HG03378 (cell line): ENCODE results near the gene CNTNAP1.

ENCODE experiments used
- ATAC-seq: cut with Tn5 transposase; IDR thresholded peaks from one replicate; pipeline ENCODE4 v1.9.1; 2021; ENCODE audit warnings: mild to moderate bottlenecking, moderate library complexity; ENCODE audit not compliant: unreplicated experiment

CNTNAP1 gene

DNA sequence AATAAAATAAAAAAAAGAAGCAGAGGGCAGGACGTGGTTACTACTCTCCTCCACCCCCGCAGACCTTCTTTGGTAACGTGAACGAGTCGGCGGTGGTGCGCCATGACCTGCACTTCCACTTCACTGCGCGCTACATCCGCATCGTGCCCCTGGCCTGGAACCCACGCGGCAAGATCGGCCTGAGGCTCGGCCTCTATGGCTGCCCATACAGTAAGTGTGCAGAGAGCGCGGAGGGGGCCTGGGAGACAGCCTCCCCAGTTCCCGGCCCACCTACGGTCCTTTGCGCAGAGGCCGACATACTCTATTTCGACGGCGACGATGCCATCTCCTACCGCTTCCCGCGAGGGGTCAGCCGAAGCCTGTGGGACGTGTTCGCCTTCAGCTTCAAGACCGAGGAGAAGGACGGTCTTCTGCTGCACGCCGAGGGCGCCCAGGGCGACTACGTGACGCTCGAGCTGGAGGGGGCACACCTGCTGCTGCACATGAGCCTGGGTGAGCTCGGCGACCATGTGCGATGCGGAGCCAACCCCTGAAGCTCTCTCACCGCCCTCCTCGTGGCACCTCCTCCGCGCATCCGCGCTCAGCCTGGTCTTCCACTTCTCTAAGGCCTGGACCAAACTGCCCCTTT, 2.7 kb downstream of the CNTNAP1 start:
- ATAC-seq, result no peak

DNA sequence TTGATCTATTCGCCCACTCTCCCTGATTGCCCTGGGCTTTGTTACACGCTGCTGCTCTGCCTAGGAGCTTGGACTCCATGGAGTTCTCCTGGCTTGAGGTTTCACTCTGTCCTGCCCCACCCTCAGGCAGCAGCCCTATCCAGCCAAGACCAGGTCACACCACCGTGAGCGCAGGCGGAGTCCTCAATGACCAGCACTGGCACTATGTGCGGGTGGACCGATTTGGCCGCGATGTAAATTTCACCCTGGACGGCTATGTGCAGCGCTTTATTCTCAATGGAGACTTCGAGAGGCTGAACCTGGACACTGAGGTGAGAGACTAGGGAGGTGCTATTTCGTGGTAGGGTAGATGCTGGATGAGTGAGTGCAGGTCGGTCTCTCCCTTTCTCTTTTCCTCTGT, 3.5 kb downstream of the CNTNAP1 start:
- no peak for ATAC-seq

DNA sequence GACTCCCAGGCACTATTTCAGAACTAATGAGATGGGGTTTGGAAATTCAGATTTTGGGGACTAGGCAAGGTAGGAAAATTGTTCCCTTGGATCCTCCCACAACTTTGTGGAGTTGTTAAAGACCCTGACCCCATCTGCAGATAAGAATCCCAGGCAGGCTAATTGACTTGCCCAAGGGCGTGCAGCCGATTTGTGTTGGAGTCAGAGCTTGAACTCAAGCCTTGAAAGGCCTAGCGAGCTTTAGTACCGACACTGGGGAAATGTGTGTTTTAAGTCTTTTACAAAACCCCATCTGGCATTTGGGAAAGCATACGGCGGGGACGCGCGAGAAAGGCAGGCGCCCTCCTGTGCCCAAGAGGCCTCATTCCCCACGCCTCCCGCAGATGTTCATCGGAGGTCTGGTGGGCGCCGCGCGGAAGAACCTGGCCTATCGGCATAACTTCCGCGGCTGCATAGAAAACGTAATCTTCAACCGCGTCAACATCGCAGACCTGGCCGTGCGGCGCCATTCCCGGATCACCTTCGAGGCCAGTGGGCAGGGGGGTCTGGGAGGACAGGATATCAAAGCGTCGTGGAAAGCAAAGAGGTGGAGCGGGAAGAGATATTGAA, 4.3 kb downstream of the CNTNAP1 start:
- ATAC-seq, result no peak

DNA sequence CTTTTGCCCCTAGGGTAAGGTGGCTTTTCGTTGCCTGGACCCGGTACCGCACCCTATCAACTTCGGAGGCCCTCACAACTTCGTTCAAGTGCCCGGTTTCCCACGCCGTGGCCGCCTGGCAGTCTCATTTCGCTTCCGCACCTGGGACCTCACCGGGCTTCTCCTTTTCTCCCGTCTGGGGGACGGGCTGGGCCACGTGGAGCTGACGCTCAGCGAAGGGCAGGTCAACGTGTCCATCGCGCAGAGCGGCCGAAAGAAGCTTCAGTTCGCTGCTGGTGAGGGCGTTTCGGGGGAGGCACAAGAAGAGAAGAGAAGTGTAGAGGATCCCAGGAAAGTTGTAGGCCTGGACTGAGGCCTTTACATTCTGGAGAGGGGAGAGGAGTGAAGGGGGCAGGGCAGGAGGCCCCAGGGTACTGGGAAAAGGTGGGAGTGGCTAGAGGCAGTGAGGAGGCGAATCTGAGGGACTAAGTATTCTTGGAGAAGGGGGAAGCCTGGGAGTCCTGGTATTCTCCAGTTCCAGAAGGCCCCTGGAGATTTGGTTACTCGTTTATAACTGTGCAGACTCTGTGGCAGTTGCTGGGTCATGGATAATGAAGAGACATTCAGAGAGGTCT, 5.5 kb downstream of the CNTNAP1 start:
- no peak for ATAC-seq

DNA sequence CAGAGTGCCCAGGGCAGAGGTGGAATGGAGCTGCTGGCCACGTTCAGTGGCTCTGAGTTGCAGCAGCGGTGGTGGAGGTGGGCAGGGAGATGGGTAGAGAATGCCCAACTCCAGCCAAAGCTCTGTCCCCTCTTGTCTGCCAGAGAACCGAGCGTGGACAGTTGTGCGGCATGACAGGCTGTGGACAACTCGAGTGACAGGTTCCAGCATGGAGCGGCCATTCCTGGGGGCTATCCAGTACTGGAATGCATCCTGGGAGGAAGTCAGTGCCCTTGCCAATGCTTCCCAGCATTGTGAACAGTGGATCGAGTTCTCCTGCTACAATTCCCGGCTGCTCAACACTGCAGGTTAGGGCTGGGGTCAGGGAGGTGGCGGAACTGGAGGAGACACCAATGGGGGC, 8.3 kb downstream of the CNTNAP1 start:
- no peak for ATAC-seq

DNA sequence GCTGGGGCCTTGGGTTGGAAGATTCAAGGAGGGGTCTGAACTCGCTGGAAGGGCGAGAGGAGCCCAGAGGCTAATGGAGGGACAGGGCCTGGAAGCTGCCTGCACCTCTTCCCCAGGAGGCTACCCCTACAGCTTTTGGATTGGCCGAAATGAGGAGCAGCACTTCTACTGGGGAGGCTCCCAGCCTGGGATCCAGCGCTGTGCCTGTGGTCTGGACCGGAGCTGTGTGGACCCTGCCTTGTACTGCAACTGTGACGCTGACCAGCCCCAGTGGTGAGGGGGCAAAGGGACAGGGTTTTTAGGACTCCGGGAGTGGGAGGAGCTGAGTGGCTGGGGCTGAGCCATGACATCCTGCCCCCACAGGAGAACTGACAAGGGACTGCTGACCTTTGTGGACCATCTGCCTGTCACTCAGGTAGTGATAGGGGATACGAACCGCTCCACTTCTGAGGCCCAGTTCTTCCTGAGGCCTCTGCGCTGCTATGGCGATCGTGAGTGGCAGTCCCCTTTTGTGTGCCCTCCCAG, 8.8 kb downstream of the CNTNAP1 start:
- no peak for ATAC-seq

DNA sequence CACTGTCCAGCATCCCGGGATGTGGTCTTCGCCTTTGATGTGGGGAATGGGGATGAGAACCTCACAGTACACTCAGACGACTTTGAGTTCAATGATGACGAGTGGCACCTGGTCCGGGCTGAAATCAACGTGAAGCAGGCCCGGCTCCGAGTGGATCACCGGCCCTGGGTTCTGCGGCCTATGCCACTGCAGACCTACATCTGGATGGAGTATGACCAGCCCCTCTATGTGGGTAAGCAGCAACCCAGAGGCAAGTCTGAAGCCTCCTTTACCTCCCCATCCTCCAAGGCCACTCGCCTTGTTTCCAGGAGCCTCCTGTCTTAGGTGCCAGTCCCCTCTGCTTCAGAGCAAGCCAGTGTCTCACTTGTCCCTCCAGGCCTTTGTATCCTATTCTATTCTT, 10.2 kb downstream of the CNTNAP1 start:
- ATAC-seq, result no peak

DNA sequence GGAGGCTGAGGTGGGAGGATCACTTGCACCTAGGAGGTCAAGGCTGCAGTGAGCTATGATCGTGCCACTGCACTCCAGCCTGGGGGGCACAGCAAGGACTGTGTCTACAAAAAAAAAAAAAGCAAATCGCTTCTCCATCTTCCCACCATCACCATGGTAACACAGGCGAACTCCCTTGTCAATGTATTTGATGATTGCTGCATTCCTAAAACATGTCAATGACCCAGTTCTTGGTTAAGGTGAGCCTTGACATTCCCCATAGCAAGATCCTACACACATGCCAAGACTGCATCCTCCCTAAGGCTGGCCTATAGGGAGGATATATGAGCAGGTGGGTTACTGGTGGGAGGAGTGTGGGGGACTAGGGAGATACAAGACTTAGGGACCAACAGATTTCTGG, 12.2 kb downstream of the CNTNAP1 start:
- no peak for ATAC-seq

DNA sequence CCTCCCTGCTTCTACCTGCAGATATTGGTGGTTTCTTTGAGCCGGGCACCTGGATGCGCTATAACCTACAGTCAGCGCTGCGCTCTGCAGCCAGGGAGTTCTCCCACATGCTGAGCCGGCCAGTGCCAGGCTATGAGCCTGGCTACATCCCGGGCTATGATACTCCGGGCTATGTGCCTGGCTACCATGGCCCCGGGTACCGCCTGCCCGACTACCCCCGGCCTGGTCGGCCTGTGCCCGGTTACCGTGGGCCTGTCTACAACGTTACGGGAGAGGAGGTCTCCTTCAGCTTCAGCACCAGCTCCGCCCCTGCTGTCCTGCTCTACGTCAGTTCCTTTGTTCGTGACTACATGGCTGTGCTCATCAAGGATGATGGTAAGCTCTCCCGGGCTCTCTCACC, 13.2 kb downstream of the CNTNAP1 start:
- no peak for ATAC-seq

DNA sequence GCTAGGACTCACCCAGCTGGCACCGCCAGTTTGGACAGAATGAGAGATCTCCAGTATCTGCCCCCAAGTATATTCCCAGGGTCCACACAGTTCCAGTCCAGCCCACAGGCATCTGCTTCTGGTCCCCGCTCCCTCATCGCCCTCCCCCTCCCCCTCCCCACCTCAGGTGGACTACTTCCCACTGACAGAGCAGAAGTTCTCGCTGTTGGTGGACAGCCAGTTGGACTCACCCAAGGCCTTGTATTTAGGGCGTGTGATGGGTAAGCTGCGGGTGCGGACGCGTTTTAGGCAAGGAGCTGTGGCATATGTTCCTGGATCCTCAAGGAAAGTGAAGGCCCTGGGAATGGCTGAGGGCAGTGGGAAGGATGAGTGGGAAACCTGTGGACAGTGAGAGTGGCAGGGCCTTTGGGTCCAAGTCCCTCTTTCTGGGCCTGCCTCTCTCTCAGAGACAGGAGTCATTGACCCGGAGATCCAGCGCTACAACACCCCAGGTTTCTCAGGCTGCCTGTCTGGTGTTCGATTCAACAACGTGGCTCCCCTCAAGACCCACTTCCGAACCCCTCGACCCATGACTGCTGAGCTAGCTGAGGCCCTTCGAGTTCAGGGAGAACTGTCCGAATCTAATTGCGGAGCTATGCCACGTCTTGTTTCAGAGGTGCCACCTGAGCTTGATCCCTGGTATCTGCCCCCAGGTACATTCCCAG, 14.9 kb downstream of the CNTNAP1 start:
- no peak for ATAC-seq

DNA sequence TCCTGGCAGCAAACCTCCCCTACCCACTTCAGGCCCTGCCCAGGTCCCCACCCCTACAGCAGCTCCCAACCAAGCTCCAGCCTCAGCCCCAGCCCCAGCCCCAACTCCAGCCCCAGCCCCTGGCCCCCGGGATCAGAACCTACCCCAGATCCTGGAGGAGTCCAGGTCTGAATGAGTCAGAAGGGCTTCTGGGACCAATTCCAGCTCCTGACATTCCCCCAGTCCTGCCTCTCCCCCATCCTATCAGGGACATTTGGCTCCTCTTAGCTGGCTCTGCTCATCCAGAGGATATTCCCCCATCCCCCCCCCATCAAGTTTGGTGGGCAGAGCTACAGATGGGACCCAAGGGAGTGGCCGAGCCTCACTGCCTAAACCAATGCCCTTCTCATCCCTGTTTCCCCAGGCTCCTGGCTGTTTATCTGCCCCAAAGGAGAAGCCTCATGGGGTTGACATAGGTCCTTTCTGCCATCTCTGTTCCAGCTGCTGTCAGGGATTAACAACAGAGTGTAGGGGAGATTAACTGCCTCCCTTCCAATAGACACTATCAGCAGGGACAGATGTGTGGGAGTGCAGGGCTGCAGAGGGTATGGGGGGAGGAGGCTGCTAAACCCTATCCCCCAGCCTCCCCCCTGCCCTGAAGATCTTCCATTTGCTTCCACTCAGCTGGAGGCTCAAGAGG, 16.5 kb downstream of the CNTNAP1 start:
- no peak for ATAC-seq

DNA sequence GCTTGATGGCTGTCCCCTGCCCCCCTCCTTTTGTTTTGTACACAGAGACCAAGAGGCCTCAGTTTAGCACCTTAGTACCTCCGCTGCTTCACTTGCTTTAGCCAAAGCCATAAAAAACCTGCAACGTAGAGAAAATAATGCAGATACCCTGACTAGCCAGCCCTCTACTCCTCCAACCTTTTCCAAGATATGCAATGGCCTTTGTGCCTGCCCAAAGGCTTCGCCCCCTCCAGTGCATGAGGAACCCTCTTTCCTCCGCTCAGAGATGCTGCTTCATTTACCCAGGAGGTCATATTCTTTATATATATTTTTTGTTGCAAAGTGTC, 17.0 kb downstream of the CNTNAP1 start:
- ATAC-seq, result no peak

DNA sequence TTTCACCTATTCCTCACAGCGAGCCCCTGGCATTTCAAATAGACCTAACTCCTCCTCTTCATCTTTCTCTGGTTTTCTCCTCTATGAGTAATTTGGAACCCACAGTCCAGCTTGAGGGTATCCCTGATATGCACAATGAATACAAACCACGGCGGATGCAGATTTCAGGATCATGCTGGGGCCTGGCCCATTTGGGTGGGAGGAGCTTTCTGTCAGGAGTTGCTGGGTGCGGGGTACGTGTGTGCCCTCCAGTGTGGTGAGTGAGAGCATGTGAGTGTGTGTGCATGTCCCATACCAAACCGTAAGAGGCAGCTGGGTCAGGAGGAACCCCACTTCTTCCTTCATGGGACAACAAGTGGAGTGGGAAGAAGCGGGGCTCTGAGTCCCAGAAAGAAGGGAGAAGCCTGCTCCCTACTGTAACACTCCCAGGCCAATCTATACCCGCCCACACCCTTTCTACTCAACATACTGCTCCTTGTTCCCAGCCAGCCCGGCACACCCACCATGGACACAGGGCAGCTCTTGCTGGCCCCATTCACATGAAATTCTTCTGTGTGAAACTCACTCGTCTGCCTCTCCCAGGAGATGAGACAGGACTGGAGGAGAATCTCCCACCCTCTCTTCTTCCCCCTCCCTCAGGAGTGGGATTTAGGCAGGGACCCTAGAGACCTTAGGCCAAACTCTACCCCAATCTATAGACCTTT, 18.4 kb downstream of the CNTNAP1 start:
- no peak for ATAC-seq

DNA sequence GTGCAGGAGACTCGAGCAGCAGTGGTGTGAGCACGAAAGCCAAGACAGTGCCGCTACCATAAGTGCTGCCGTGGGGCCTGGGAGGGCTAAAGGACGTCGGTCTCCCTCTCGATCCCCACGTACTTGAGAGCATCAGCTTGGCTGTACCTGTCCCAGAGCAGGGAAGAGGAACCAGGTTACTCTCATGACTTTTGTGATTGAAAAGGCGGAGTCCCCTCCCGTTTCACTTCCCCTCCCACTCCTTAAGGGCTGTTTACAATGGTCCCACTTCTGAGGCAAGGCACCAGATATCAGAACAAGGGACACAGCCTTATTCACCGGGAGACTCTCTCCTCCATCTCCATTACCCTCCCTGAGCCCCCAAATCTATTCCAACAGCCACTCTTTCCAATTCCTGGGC, 20.1 kb downstream of the CNTNAP1 start:
- ATAC-seq, result no peak

DNA sequence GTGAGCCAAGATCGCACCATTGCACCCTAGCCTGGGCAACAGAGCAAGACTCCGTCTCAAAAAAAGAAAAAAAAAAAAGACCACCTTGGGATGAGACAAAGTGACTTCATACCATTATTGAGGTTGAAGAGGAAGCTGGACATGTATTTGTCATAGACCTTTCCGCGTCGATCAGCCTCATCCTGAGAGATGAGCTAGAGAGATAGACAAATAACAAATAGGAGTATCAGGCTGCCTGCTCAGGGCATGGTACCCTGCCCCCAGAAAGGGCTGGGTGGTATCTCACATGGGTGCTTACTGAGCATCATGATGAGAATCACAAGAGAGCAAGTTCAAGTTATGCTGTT, 22.1 kb downstream of the CNTNAP1 start:
- peak; percentile 25 for ATAC-seq

DNA sequence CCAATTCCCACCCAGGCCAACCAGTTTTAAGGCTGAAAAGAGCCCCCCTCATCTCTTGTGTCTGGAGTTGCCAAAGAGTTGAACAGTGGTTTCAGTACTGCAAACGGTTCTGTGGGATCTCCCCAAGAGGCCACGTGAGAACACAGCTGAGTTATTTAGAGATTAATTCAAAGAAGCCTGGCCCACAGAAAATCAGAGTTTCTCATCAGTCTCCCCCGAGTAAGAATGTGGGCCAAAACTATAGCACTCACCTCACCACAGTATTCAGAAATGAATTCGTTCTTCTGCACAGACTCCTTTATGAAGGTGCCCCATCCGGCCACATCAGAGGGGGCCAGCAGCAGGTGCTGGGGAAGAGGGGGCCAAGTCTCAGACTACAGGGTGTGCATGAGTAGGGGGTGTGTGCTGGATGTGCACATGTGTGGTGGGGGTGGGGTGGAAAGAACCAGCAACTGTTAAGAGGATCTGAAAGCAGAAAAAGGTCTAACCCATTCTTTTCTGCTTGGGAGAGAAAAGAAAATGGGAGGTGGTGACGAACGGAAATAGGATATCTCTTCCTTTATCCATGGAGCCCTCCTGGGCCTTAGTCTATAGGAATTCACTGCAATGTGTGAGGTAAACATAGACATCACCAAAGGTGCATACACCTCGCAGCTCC, 22.6 kb downstream of the CNTNAP1 start:
- peak; percentile 73 for ATAC-seq

DNA sequence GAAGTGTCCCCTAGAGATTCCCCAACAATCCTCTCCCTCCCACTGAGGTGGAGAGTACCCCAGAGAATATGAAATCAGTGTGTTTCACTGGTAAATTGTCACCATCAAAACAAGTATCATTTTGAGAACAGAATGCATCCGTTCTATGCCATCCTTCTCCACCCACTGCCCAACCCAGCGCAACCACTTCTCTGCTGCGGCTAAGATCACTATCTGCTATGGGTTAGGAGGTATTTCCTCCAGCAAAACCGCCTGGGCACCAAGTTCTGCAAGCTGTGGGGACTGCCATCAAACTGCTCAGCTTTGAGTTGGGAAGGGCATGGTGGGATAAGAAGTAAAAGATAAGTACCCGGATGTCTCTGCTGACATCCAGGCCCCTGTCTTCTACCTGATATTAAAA, 24.4 kb downstream of the CNTNAP1 start:
- ATAC-seq, result no peak

DNA sequence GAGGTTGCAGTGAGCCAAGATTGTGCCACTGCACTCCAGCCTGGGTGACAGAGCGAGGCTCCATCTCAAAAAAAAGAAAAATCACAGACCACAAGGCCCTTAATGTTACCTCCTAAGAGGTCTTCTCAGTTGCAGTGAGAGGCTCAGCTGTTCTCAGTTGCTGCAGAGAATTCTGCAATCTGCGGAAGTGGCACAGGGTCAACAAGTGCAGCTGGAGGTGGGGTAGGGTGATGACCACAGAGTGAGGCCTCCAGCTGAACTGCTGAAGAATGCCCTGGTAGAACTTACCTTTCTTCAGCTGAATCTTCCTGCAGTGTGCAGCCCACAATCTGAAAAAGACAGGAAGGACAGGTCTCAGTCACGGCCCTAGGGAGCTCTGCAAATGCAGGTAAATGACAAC, 26.3 kb downstream of the CNTNAP1 start:
- ATAC-seq, result no peak

DNA sequence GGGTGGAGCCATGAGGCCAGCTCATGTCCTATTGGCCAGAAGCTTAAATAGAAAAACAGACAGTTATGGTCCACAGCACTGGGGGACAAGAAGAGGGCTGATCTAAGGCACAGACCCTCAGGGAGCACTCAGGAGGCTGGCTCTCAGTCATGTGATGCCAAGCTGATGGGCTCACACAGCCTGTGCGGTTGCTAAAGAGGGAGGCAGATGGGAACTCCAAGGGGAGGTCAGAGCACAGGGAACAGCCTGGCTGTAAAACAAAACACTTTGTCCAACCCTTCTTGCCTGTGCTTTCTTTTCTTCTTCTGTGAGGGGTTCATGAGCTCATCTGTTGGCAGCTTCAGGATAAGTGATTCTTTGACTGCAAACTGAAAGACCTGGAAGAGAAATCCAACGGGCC, 27.2 kb downstream of the CNTNAP1 start:
- ATAC-seq, result no peak

DNA sequence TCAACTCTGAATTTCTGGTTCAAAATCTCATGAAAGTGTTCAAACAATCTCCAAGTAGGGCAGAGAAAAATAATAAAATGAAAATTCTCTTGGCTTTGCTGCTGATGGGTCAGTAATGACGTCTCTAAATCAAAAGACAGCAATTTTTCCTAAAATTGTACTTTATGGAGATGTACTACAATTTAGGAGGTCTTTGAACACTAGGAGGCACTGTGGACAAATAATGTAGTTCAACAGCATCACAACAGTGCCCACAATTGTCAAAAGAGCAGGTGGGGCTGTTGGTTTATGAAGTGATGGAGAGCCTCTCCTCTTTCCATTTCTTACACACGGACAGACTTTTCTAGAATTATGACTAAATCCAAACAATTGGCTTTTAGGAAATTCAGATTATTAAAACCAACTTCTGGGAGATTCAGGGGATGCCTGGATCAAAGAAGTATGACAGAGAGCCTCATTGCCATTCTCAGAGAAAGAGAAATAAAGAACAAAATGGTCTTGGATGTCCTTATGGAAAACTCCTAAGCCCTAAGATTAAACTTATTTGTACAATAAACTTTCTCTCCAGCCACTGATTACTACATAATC, 38.8 kb downstream of the CNTNAP1 start:
- no peak for ATAC-seq
